Endothelial cell of umbilical vein (primary cell): ENCODE data around the gene ANO6. TPM values are rescaled to one million over a fixed set of nuclear protein-coding genes. Genes with fewer than 3 reads are reported as not detected.

Source experiments
- BruUV-seq: library from RNA; stranded (reverse); fragments of 400-500 nt; replicated peaks from 2 replicates; lab custom pipeline; 2021; lab: Mats Ljungman, UMichigan
- CTCF ChIA-PET: fragments of 300-600, 350-600 bp; sonication (Branson Sonifier 250); formaldehyde crosslinking; loops from one replicate; lab custom pipeline; 2021; ENCODE audit warnings: antibody characterized with exemption, inconsistent platforms; lab: Charles Lee
- POLR2A ChIA-PET: fragments of 300-600, 350-600 bp; sonication (Branson Sonifier 250); formaldehyde crosslinking; loops from one replicate; lab custom pipeline; 2021; ENCODE audit warnings: antibody characterized with exemption, inconsistent platforms; lab: Charles Lee
- DNase-seq: peaks from one replicate; pipeline ENCODE4 v3.0.0-alpha.2; 2011; ENCODE audit warnings: low read depth, low spot score
- FAIRE-seq: peaks from 2 replicates; lab custom pipeline; 2011; peaks lifted over from hg19 to GRCh38; lab: Jason Lieb, UNC
- H2AFZ ChIP-seq: 2 replicates; pipeline ENCODE4 v1.6.0; 2012; ENCODE audit warnings: low read depth, low read length, control low read depth, inconsistent platforms
- H3K27ac ChIP-seq: 2 replicates; pipeline ENCODE4 v1.5.1; 2011; ENCODE audit warnings: low read depth, mild to moderate bottlenecking, control low read depth, low read length, moderate library complexity; ENCODE audit not compliant: insufficient read depth
- H3K27me3 ChIP-seq, 2 experiments: 2 replicates each; pipeline versions ENCODE4 v1.6.0 to v1.6.1; 2011; ENCODE audit warnings: low read length in 2 of 2, mixed read lengths in 1 of 2; ENCODE audit not compliant: control insufficient read depth in 2 of 2, insufficient read depth in 2 of 2
- H3K36me3 ChIP-seq, 2 experiments: 2 replicates in 1 of 2; 3 replicates in 1 of 2; pipeline ENCODE4 v1.5.1; 2011; ENCODE audit warnings: low read length in 2 of 2, mild to moderate bottlenecking in 1 of 2, moderate library complexity in 1 of 2; ENCODE audit not compliant: control insufficient read depth in 2 of 2, insufficient read depth in 2 of 2; ENCODE audit errors: extremely low read depth in 1 of 2
- H3K4me1 ChIP-seq: 3 replicates; pipeline ENCODE4 v1.5.1; 2011; ENCODE audit warnings: mild to moderate bottlenecking, low read length; ENCODE audit not compliant: control insufficient read depth, insufficient read depth; ENCODE audit errors: extremely low read depth
- H3K4me2 ChIP-seq: 2 replicates; pipeline ENCODE4 v1.6.1; 2011; ENCODE audit warnings: low read length, control low read depth, mixed read lengths; ENCODE audit not compliant: insufficient read depth
- H3K4me3 ChIP-seq, 3 experiments: fragments of 200-600 bp in 1 of 3; sonication (generic), shearing (Covaris generic) in 1 of 3; replicated peaks in 1 of 3; 2 replicates each; pipeline ENCODE4 v1.5.1; 2011 to 2016; ENCODE audit warnings: control low read depth in 3 of 3, low read length in 3 of 3, mild to moderate bottlenecking in 2 of 3, inconsistent platforms in 1 of 3, low read depth in 1 of 3, moderate library complexity in 1 of 3; ENCODE audit not compliant: insufficient read depth in 1 of 3
- H3K79me2 ChIP-seq: 2 replicates; pipeline ENCODE4 v1.6.0; 2012; ENCODE audit warnings: low read length, inconsistent platforms; ENCODE audit not compliant: control insufficient read depth, insufficient read depth
- H3K9ac ChIP-seq: replicated peaks from 2 replicates; pipeline ENCODE3; 2011; ENCODE audit warnings: low read length, control low read depth; ENCODE audit not compliant: insufficient read depth; ENCODE audit errors: extremely low read depth
- H3K9me1 ChIP-seq: replicated peaks from 3 replicates; pipeline ENCODE4 v1.6.0; 2011; ENCODE audit warnings: mild to moderate bottlenecking, low read length; ENCODE audit not compliant: control insufficient read depth, insufficient read depth; ENCODE audit errors: extremely low read depth
- H3K9me3 ChIP-seq: replicated peaks from 2 replicates; pipeline ENCODE4 v1.5.1; 2012; ENCODE audit warnings: low read length, inconsistent platforms; ENCODE audit not compliant: control insufficient read depth, insufficient read depth
- H4K20me1 ChIP-seq: replicated peaks from 2 replicates; pipeline ENCODE3; 2011; ENCODE audit warnings: mild to moderate bottlenecking, low read length; ENCODE audit not compliant: control insufficient read depth, insufficient read depth; ENCODE audit errors: extremely low read depth
- CTCF ChIP-seq, 2 donors: IDR thresholded peaks; 1 replicate in 1 of 2; 2 replicates in 1 of 2; pipeline ENCODE4 v1.5.1; 2011; ENCODE audit warnings: low read length in 2 of 2, mild to moderate bottlenecking in 2 of 2, moderate library complexity in 2 of 2, control low read depth in 1 of 2, inconsistent platforms in 1 of 2, low read depth in 1 of 2; ENCODE audit not compliant: insufficient read depth in 1 of 2; ENCODE audit errors: extremely low read depth in 1 of 2
- EZH2 ChIP-seq: IDR thresholded peaks from 2 replicates; pipeline ENCODE4 v1.6.1; 2012; ENCODE audit warnings: borderline replicate concordance, low read depth, mild to moderate bottlenecking, moderate library complexity, low read length, inconsistent platforms; ENCODE audit not compliant: severe bottlenecking
- FOS ChIP-seq: IDR thresholded peaks from 2 replicates; pipeline ENCODE4 v1.6.1; 2011; ENCODE audit warnings: mild to moderate bottlenecking, low read length, moderate library complexity, borderline replicate concordance; ENCODE audit not compliant: insufficient read depth
- GATA2 ChIP-seq: IDR thresholded peaks from 2 replicates; pipeline ENCODE4 v1.7.0; 2011; ENCODE audit warnings: low read depth, mild to moderate bottlenecking, moderate library complexity, mixed read lengths, low read length; ENCODE audit not compliant: insufficient read length, insufficient read depth
- JUN ChIP-seq: IDR thresholded peaks from 2 replicates; pipeline ENCODE4 v1.6.1; 2011; ENCODE audit warnings: borderline replicate concordance, low read depth; ENCODE audit not compliant: insufficient read length, insufficient read depth
- MAX ChIP-seq: IDR thresholded peaks from 2 replicates; pipeline ENCODE4 v1.6.1; 2011; ENCODE audit not compliant: insufficient read depth, insufficient read length
- MYC ChIP-seq: IDR thresholded peaks from one replicate; pipeline ENCODE4 v1.6.1; 2011; ENCODE audit warnings: mild to moderate bottlenecking, low read depth, low read length
- POLR2A ChIP-seq: IDR thresholded peaks from 2 replicates; pipeline ENCODE4 v1.6.1; 2012; ENCODE audit warnings: low read depth, mild to moderate bottlenecking, control low read depth, low read length
- POLR2AphosphoS5 ChIP-seq: IDR thresholded peaks from 2 replicates; pipeline ENCODE4 v1.6.1; 2012; ENCODE audit warnings: low read depth, mild to moderate bottlenecking, control low read depth, low read length, moderate library complexity; ENCODE audit not compliant: insufficient read depth
- dilution Hi-C: fragments of 300-500 bp; cut with MboI; formaldehyde crosslinking; loops from one replicate; pipeline ENCODE4 v1.15.0; 2019; ENCODE audit warnings: low sequenced_read_pairs; ENCODE audit not compliant: extremely low pct_ligation_motif_present
- intact Hi-C: fragments of 100-400 bp; cut with micrococcal nuclease; formaldehyde crosslinking; loops from one replicate; pipeline ENCODE4 v1.10.0; 2022
- polyA plus RNA-seq, 4 experiments: library from polyadenylated mRNA; depleted of rRNA in 3 of 4; stranded (reverse) in 3 of 4; unstranded in 1 of 4; fragments of >200 nt; gene quantifications; 2 replicates each; pipeline versions ENCODE4 v1.2.1 to v1.2.3, GENCODE V29; 2011 to 2012; ENCODE audit warnings: missing spikeins in 1 of 4
- total RNA-seq: library from RNA; stranded (reverse); gene quantifications from 2 replicates; pipeline ENCODE4 v1.2.3, GENCODE V29; 2021

ANO6 gene
- total and polyA plus RNA-seq, 2 donors (not counting 3 experiments of a cell fraction or from before 2014, with no cell fraction given) = 21.3 to 67.6 TPM

GRCh38 chr12:45302621-45303369, 86.9 kb downstream of the ANO6 start:
- Histone ChIP-seq H3K9me3 (no peaks in the 10 kb centered on the region), H4K20me1 (no peaks in the 10 kb centered on the region), H3K4me3 (no peak overlapping the region), H3K36me3 (peaks cover 0 to 3% of the 10 kb centered on the region in 2 experiments), H3K4me2 (no peak overlapping the region), H3K9ac (no peak overlapping the region), H3K4me1 (peaks cover 47% of the 10 kb centered on the region), H3K9me1 (no peaks in the 10 kb centered on the region), H3K79me2 (peaks cover 31% of the 10 kb centered on the region), H3K27ac (no peak overlapping the region), H2AFZ (no peak overlapping the region), H3K27me3 (no peaks in the 10 kb centered on the region)
- dilution Hi-C loops (no loop called here), intact Hi-C loops (no loop called here)
- TF ChIP-seq POLR2A (no peak), GATA2 (no peak), MAX (no peak), CTCF (IDR thresholded peaks at IDR 0.05; ENCODE audit: extremely low read depth in 1 of 2, insufficient read depth in 1 of 2, low read depth in 1 of 2, low read length in 2 of 2) (no peak), EZH2 (no peak), FOS (no peak), JUN (no peak), MYC (no peak), POLR2AphosphoS5 (no peak)
- POLR2A ChIA-PET = no interaction called here
- CTCF ChIA-PET = interaction anchor here (1.1 kb wide), 1 partner anchor 29 kb away, joined by 3 read pairs; no protein-coding TSS in a partner anchor
- FAIRE-seq = peak; percentile 67
- BruUV-seq = no TSS peak
- DNase-seq = peak; percentile 46
